ENCODE measurements around the gene GIMAP2.
"Not testable (repeated sequence)": the region's sequence is repeated elsewhere in the genome, so short reads cannot be mapped to it uniquely, and the experiment has no call there.

GIMAP2 gene

GRCh38 chr7:150685219-150686029 is at the start of gene GIMAP2:
Gene GIMAP2 (plus strand): TSS chr7:150685706. CDS start chr7:150687060, 1,354 bp downstream.
- peak; percentile 10 for DNase-seq

GRCh38 chr7:150641854-150642253 is 43.7 kb upstream of the GIMAP2 start:
- DNase-seq = no peak

GRCh38 chr7:150642926-150643325 is 42.6 kb upstream of the GIMAP2 start:
- DNase-seq = no peak

- no peak for DNase-seq
Observed at GRCh38 chr7:150645259-150646020, 40.1 kb upstream of the GIMAP2 start.

- no peak for DNase-seq
Observed at GRCh38 chr7:150648353-150649079, 37.0 kb upstream of the GIMAP2 start.

- no peak for DNase-seq
Observed at GRCh38 chr7:150649080-150649385, 36.5 kb upstream of the GIMAP2 start.

- DNase-seq = no peak
Observed at GRCh38 chr7:150654692-150655091, 30.8 kb upstream of the GIMAP2 start.

GRCh38 chr7:150656047-150656446 is 29.5 kb upstream of the GIMAP2 start:
- DNase-seq = no peak

GRCh38 chr7:150657526-150657925 is 28.0 kb upstream of the GIMAP2 start:
- no peak for DNase-seq

GRCh38 chr7:150660939-150661613 is 24.4 kb upstream of the GIMAP2 start:
- no peak for DNase-seq

GRCh38 chr7:150662821-150663220 is 22.7 kb upstream of the GIMAP2 start:
- not testable (repeated sequence) for DNase-seq

- no peak for DNase-seq
Observed at GRCh38 chr7:150663802-150664494, 21.6 kb upstream of the GIMAP2 start.

GRCh38 chr7:150665089-150665748 is 20.3 kb upstream of the GIMAP2 start:
- DNase-seq = no peak

- DNase-seq = no peak
Observed at GRCh38 chr7:150665896-150666295, 19.6 kb upstream of the GIMAP2 start.

- DNase-seq = no peak
Observed at GRCh38 chr7:150666412-150666811, 19.1 kb upstream of the GIMAP2 start.

- no peak for DNase-seq
Observed at GRCh38 chr7:150668472-150668911, 17.0 kb upstream of the GIMAP2 start.

GRCh38 chr7:150668977-150669376 is 16.5 kb upstream of the GIMAP2 start:
- DNase-seq = no peak

GRCh38 chr7:150671798-150672585 is 13.5 kb upstream of the GIMAP2 start:
- not testable (repeated sequence) for DNase-seq

- no peak for DNase-seq
Observed at GRCh38 chr7:150675714-150676113, 9.8 kb upstream of the GIMAP2 start.

GRCh38 chr7:150676276-150676675 is 9.2 kb upstream of the GIMAP2 start:
- not testable (repeated sequence) for DNase-seq

GRCh38 chr7:150676854-150677253 is 8.7 kb upstream of the GIMAP2 start:
- DNase-seq = not testable (repeated sequence)
